Calu3 (cell line): ENCODE data around the gene R3HDM2. TPM values are rescaled to one million over a fixed set of nuclear protein-coding genes. Genes with fewer than 3 reads are reported as not detected.

Experiments used
- BruUV-seq: library from RNA; stranded (reverse); fragments of 400-500 nt; replicated peaks from 2 replicates; lab custom pipeline; 2021; lab: Mats Ljungman, UMichigan
- CTCF ChIA-PET: fragments of 300-600 bp; sonication (Branson Sonifier 250); formaldehyde crosslinking; loops from one replicate; lab custom pipeline; 2022; ENCODE audit warnings: antibody characterized with exemption; lab: Charles Lee
- DNase-seq: peaks from one replicate; pipeline ENCODE4 v3.0.0; 2022
- H3K27ac Mint-ChIP-seq: one replicate; pipeline ENCODE4 v1.8.0; 2022; ENCODE audit warnings: mixed read lengths; ENCODE audit not compliant: unreplicated experiment
- H3K27me3 Mint-ChIP-seq: one replicate; pipeline ENCODE4 v1.8.0; 2022; ENCODE audit warnings: mixed read lengths; ENCODE audit not compliant: unreplicated experiment
- H3K36me3 Mint-ChIP-seq: one replicate; pipeline ENCODE4 v1.8.0; 2022; ENCODE audit warnings: mild to moderate bottlenecking, moderate library complexity, mixed read lengths; ENCODE audit not compliant: insufficient read depth, unreplicated experiment
- H3K4me1 Mint-ChIP-seq: one replicate; pipeline ENCODE4 v1.8.0; 2022; ENCODE audit warnings: mild to moderate bottlenecking, low read depth, mixed read lengths; ENCODE audit not compliant: unreplicated experiment
- H3K4me3 Mint-ChIP-seq: one replicate; pipeline ENCODE4 v1.8.0; 2022; ENCODE audit warnings: mild to moderate bottlenecking, low read depth, moderate library complexity, mixed read lengths; ENCODE audit not compliant: unreplicated experiment
- H3K9me3 Mint-ChIP-seq: one replicate; pipeline ENCODE4 v1.8.0; 2022; ENCODE audit warnings: low read depth, mixed read lengths; ENCODE audit not compliant: unreplicated experiment
- CTCF ChIP-seq: fragments of 200-600 bp; IDR thresholded peaks from one replicate; pipeline ENCODE4 v1.8.0; 2022; ENCODE audit warnings: antibody characterized with exemption; ENCODE audit not compliant: unreplicated experiment
- intact Hi-C: fragments of 100-400 bp; cut with micrococcal nuclease; formaldehyde crosslinking; loops from one replicate; pipeline ENCODE4 v1.10.0; 2022; ENCODE audit not compliant: unreplicated experiment
- total RNA-seq: library from RNA; stranded (reverse); gene quantifications from 2 replicates; pipeline ENCODE4 v1.2.3, GENCODE V29; 2022

Gene R3HDM2
- total RNA-seq, 1 experiment from 2014 or later, result 77.3 TPM

- Mint-ChIP-seq H3K27ac (no peak overlapping the region), H3K27me3 (peaks cover 88% of the 10 kb centered on the region), H3K4me1 (peaks cover 43% of the 10 kb centered on the region), H3K4me3 (no peak overlapping the region), H3K9me3 (no peaks in the 10 kb centered on the region), H3K36me3 (peaks cover 24% of the 10 kb centered on the region)
- no peak for DNase-seq
- intact Hi-C loops, result no loop called here
- no TSS peak for BruUV-seq
- TF ChIP-seq CTCF, result no peak
- CTCF ChIA-PET, result interaction anchor here (0.6 to 1.0 kb wide), 2 partner anchors 18 to 1019 kb away, joined by 3 read pairs; no protein-coding TSS in a partner anchor
These were observed 206.4 kb downstream of the R3HDM2 start for GRCh38 chr12:57224278-57224972.

GRCh38 chr12:57223191-57224165, 207.4 kb downstream of the R3HDM2 start:
- peaks cover 15% of the 10 kb centered on the region for H3K36me3 Mint-ChIP-seq
- H3K4me1 Mint-ChIP-seq, result peaks cover 44% of the 10 kb centered on the region
- no peak overlapping the region for H3K27ac Mint-ChIP-seq
- no peak for DNase-seq
- intact Hi-C loops, result no loop called here
- CTCF ChIA-PET, result interaction anchor here (0.7 to 1.1 kb wide), 2 partner anchors 16 to 17 kb away, joined by 3 read pairs; no protein-coding TSS in a partner anchor
- no peak overlapping the region for H3K4me3 Mint-ChIP-seq
- TF ChIP-seq CTCF, result no peak
- H3K9me3 Mint-ChIP-seq, result no peaks in the 10 kb centered on the region
- no TSS peak for BruUV-seq
- H3K27me3 Mint-ChIP-seq, result peaks cover 98% of the 10 kb centered on the region

GRCh38 chr12:57222286-57223190, 208.3 kb downstream of the R3HDM2 start:
- Mint-ChIP-seq H3K9me3 (no peaks in the 10 kb centered on the region), H3K27ac (no peak overlapping the region), H3K4me3 (no peak overlapping the region), H3K27me3 (peaks cover 100% of the 10 kb centered on the region), H3K4me1 (peaks cover 44% of the 10 kb centered on the region), H3K36me3 (peaks cover 18% of the 10 kb centered on the region)
- no TSS peak for BruUV-seq
- DNase-seq, result no peak
- CTCF ChIA-PET, result interaction anchor here (0.7 to 1.1 kb wide), 2 partner anchors 16 to 18 kb away, joined by 3 read pairs; no protein-coding TSS in a partner anchor
- TF ChIP-seq CTCF, result no peak
- intact Hi-C loops, result no loop called here
